ENCODE data around the gene SLC13A2.
"Not testable (repeated sequence)": the region's sequence is repeated elsewhere in the genome, so short reads cannot be mapped to it uniquely, and the experiment has no call there.

The SLC13A2 gene, protein sequence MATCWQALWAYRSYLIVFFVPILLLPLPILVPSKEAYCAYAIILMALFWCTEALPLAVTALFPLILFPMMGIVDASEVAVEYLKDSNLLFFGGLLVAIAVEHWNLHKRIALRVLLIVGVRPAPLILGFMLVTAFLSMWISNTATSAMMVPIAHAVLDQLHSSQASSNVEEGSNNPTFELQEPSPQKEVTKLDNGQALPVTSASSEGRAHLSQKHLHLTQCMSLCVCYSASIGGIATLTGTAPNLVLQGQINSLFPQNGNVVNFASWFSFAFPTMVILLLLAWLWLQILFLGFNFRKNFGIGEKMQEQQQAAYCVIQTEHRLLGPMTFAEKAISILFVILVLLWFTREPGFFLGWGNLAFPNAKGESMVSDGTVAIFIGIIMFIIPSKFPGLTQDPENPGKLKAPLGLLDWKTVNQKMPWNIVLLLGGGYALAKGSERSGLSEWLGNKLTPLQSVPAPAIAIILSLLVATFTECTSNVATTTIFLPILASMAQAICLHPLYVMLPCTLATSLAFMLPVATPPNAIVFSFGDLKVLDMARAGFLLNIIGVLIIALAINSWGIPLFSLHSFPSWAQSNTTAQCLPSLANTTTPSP

DNA sequence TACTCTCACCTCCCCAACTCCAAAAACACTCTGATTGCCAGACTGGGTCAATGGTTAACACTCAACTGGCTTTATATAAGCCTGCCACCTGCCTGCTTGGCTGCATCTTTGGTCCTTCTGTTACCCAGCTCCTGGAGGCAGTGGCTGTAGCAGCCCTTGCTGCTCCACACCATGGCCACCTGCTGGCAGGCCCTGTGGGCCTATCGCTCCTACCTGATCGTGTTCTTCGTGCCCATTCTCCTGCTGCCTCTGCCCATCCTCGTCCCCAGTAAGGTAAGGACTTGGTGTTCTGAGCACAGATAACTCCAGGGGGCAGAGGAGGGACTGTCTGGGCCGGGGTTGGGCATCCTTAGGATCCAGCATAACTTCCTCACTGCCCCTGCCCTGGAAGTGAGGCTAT lies at the start of gene SLC13A2:
SLC13A2 (plus strand) TSS at position 103 of the 400 bp plus-strand sequence; CDS start at position 172, 69 bp downstream.
- no peak for DNase-seq (ENCODE audit: low read depth)

- DNase-seq (ENCODE audit: low read depth): no peak
Measured at GRCh38 chr17:28425206-28425605, 48.2 kb upstream of the SLC13A2 start.

DNA sequence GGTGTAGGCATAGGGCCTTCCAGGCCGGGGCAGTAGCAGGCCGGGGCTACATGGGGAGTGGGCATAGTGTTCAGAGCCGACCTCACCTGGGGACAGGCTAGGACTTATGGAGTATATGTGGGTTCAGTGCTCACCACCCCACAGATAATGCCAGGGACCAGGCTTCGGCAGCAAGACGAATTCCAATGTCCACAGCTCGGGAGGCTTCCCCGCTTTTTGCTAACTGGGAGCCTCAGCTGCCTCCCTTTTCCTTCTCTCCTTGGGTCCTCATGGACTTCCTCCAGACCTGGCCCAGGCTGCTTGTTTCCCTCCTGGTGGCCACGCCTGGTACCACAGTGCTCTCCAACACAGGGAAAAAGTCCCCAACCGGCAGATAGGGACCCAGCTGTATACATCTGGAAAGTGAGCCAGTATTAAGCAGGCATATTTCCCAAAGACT lies 47.3 kb upstream of the SLC13A2 start:
- DNase-seq (ENCODE audit: low read depth): no peak

DNA sequence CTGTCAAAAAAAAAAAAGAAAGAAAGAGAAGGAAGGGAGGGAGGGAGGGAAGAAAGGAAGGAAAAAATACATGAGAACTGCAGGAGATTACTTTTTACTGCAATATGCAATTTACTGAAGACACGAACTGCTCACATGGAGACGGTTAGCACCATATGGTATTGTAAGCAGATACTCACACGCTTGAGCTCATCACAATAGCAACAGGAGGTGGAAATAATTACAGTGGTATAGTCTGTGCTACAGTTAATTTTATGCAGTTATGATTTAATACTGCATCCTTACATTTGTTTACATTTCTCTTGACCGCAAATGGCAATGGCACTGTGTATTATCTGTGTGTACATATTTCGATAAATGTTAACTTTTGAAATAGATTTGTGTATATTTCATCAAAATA lies 46.1 kb upstream of the SLC13A2 start:
- DNase-seq (ENCODE audit: low read depth): no peak

DNA sequence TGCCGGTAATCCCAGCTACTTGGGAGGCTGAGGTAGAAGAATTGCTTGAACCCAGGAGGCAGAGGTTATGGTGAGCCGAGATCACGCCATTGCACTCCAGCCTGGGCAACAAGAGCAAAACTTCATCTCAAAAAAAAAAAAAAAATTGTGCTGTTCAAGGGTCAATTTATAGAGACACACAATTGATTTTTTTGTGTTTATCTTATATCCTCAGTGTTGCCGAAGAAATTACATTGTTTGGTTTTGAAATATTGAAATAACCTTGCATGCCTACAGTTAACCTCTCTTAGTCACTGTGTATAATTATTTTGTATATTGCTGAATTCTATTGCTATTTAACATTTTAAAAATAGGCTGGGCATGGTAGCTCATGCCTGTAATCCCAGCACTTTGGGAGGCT lies 45.5 kb upstream of the SLC13A2 start:
- DNase-seq (ENCODE audit: low read depth): not testable (repeated sequence)

DNA sequence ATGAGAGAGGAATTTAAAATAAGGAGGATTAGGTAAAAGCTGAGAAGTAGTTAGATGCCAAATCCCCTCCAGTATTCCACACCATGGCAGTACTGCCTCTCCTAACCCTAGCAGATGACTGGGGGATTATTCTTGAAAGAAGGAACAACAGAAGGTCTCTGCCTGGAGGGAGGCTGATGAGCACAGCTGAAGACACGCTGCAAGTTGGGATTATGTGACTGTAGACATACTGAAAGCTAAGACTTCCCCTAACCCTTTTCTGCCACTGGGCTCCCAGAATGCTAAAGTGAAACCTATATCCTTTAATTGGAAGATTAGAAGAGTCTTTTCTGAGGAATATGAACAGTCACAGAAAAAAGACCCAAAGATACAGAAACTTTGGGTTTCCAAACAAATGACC lies 39.7 kb upstream of the SLC13A2 start:
- DNase-seq (ENCODE audit: low read depth): no peak

- not testable (repeated sequence) for DNase-seq (ENCODE audit: low read depth)
Measured at GRCh38 chr17:28434326-28434725, 39.1 kb upstream of the SLC13A2 start.

- DNase-seq (ENCODE audit: low read depth): no peak
Measured at GRCh38 chr17:28443901-28444638, 29.4 kb upstream of the SLC13A2 start.

- no peak for DNase-seq (ENCODE audit: low read depth)
Measured at GRCh38 chr17:28446716-28447395, 26.6 kb upstream of the SLC13A2 start.

GRCh38 chr17:28447396-28447760 lies 26.1 kb upstream of the SLC13A2 start:
- DNase-seq (ENCODE audit: low read depth): no peak

- no peak for DNase-seq (ENCODE audit: low read depth)
Measured at GRCh38 chr17:28449859-28450258, 23.6 kb upstream of the SLC13A2 start.

GRCh38 chr17:28457890-28458289 lies 15.6 kb upstream of the SLC13A2 start:
- no peak for DNase-seq (ENCODE audit: low read depth)

DNA sequence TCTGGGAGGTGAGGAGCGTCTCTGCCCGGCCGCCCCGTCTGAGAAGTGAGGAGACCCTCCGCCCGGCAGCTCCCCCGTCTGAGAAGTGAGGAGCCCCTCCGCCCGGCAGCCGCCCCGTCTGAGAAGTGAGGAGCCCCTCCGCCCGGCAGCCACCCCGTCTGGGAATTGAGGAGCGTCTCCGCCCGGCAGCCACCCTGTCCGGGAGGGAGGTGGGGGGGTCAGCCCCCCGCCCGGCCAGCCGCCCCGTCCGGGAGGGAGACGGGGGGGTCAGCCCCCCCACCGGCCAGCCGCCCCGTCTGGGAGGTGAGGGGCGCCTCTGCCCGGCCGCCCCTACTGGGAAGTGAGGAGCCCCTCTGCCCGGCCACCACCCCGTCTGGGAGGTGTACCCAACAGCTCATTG lies 14.6 kb upstream of the SLC13A2 start:
- not testable (repeated sequence) for DNase-seq (ENCODE audit: low read depth)

DNA sequence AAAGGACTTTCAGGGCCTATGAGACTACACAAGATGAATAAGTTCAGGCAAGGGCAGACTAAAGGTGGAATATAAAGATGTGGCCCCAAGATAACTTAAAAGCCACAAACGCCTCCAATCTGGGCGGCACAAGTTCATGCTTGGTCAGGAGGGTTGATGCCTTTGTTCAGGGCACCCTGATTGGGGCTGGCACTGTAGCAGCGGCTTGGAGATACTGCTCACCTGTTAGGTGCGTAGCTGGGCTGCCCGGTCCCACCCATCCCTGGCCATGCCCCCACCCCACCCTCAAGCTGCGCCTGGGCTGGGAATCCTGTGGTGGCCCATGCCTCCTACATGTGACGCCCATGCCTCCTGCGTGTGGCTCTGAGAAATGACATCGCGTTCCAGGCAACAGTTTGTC lies 12.5 kb upstream of the SLC13A2 start:
- DNase-seq (ENCODE audit: low read depth): no peak

DNA sequence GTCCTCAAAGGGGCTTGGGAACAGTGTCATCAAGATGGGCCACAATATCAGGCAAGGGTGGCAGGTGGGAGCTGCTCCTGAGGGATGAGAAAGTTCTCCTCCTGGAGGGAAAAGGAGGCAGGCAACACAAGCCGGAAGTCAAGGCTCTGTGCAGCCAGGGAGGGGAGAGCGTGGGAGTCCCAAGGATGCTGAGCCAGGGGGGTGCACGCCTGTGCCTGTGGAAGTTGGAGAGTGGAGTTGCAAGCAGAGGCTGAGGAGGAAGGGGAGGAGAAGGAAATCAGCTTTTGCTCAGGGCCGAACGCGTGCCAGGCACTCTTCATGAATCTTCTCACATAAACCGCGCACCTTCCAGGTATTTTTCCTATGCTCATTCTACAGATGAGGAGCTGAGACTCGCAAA lies 7.4 kb upstream of the SLC13A2 start:
- no peak for DNase-seq (ENCODE audit: low read depth)

DNA sequence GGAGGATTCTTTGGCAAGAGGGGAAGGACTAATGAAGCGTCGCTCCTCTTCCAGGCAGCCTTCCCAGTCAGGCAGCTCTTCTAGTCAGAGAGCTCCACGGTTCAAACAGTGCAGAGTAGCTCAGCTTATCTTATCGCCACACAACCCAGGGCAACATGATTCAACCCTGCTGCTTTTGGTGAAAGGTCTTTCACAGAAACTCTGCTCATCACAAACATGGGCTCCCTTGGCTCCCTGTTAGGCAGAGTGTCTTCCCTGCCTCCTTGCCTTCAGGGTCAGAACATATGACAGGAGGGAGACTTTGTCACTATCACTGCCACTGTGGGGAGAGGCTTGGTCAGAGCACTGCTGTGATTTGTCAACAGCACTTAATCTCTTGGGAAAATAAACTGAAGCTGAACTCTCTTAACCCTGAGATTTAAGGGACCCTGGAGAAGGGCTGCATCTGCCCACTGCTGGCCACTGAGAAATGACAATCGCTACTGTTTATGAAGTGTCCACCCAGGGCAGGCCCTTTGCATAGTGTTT lies 6.9 kb upstream of the SLC13A2 start:
- no peak for DNase-seq (ENCODE audit: low read depth)

- DNase-seq (ENCODE audit: low read depth): no peak
Measured at GRCh38 chr17:28467456-28468025, 5.9 kb upstream of the SLC13A2 start.

DNA sequence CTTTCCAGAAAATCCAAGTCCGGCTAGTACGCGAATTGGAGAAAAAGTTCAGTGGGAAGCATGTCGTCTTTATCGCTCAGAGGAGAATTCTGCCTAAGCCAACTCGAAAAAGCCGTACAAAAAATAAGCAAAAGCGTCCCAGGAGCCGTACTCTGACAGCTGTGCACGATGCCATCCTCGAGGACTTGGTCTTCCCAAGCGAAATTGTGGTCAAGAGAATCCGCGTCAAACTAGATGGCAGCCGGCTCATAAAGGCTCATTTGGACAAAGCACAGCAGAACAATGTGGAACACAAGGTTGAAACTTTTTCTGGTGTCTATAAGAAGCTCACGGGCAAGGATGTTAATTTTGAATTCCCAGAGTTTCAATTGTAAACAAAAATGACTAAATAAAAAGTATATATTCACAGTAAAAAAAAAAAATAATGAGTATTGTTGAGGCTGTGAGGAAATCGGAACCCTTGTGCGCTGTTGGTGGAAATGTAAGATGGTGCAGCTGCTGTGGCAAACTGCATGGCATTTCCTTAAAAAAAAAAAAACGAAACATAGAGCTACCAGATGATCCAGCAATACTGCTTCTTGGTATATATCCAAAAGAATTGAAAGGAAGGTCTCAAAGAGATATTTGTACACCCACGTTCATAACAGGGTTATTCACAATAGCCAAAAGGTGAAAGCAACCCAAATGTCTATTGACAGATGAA lies 5.3 kb upstream of the SLC13A2 start:
- not testable (repeated sequence) for DNase-seq (ENCODE audit: low read depth)

GRCh38 chr17:28468781-28469180 lies 4.7 kb upstream of the SLC13A2 start:
- no peak for DNase-seq (ENCODE audit: low read depth)

DNA sequence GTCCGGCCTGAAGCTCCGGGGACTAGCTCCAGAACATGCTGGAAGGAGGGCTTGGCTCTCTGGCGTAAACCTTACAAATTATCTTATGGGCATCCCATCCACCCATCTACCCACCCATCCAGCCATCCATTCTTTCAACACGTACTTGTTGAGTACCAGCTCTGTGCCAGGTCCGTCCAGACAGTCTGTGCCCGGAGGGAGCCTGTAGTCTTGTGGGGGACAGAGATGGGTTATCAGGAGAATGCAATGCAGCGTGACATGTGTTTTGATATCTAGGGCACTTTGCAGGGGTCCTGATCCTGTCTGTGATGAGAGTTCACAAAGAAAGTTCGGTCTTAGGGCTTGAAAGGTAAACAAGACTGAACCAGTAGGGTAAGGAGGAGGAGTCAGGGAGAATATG lies 4.1 kb upstream of the SLC13A2 start:
- no peak for DNase-seq (ENCODE audit: low read depth)

GRCh38 chr17:28470266-28470913 lies 3.1 kb upstream of the SLC13A2 start:
- DNase-seq (ENCODE audit: low read depth): no peak

Data from stimulated activated CD8-positive, alpha-beta memory T cell treated with anti-CD3 and anti-CD28 coated beads, Interleukin-4, amount 100 ng/mL, for 24 hours (primary cell).